HG03066 (cell line): ENCODE measurements around the gene LAD1.

Experiments
- ATAC-seq: cut with Tn5 transposase; IDR thresholded peaks from one replicate; pipeline ENCODE4 v1.9.1; 2021; ENCODE audit warnings: low read depth; ENCODE audit not compliant: unreplicated experiment

The LAD1 gene

GRCh38 chr1:201350884-201351283, 48.2 kb downstream of the LAD1 start:
- ATAC-seq, result no peak

DNA sequence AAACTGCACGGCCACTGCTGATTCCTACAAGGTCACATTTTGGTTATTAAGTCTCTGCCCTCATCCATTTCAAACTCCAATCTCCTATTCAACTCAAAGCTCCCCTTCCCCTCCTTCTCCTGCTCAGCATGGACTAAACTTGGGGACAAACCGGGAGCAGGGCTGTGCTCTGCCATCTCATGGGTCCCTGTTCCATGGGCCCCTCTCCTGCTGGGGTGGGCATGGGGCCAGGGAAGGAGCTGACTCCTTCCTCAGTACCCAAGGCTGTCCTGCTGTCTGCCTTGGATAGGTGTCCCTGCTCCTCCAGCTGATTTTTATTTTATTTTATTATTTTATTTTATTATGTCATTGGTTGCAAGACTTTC, 48.8 kb downstream of the LAD1 start:
- ATAC-seq, result no peak

DNA sequence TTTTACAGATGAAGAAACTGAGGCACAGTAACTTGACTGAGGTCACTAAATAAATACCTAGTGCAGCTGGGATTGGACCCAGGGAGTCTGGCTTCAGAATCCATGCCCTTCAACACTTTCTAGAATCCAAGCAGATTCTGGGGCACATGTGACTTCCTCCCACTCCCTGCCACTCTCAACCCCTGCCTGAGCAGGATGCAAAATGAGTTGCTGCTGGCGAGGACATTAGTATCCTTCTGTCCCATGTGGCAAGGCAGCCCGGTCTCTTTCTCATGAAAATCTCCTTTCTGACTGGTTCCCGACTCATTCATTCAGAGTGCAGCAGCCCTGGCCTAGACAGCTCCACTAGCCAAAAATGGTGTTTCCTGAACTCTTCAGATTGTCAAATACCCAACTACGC, 50.0 kb downstream of the LAD1 start:
- ATAC-seq, result no peak

DNA sequence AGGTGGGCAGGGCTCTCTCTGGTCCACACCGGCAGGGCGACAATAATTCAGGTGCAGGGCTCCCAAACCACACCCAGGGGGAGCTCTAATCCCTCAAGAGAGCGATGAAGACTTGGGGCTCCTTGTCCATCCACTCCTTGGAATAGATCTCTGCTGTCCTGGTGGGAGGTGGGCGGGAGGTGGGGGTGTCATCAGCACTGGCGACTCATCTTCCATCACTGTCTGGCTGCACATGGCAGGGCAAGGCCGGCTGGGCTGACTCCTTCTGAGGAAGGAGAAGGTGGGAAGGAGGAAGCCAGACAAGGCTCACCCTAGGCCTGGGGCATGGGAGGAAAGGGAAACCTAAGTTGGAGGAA, 50.9 kb downstream of the LAD1 start:
- no peak for ATAC-seq

GRCh38 chr1:201347498-201348210, 51.5 kb downstream of the LAD1 start:
- ATAC-seq, result no peak

DNA sequence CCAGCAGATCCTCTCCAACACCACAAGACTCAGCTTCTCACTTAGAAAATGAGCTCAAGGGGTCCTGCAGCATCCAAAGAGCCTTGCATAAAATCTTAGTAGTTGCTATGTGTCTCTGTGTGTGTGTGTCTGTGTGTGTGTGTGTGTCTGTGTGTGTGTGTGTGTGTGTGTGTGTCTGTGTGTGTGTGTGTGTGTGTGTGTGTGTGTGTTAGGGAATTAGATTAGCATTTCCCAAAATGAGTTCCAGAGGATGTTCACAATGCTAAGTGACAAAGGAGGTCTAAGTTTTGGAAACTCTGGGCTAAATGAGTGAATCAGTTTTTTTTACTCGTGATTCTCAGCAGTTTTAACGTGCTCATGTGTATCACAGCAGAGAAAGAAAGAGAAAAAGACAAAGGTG, 52.1 kb downstream of the LAD1 start:
- no peak for ATAC-seq

DNA sequence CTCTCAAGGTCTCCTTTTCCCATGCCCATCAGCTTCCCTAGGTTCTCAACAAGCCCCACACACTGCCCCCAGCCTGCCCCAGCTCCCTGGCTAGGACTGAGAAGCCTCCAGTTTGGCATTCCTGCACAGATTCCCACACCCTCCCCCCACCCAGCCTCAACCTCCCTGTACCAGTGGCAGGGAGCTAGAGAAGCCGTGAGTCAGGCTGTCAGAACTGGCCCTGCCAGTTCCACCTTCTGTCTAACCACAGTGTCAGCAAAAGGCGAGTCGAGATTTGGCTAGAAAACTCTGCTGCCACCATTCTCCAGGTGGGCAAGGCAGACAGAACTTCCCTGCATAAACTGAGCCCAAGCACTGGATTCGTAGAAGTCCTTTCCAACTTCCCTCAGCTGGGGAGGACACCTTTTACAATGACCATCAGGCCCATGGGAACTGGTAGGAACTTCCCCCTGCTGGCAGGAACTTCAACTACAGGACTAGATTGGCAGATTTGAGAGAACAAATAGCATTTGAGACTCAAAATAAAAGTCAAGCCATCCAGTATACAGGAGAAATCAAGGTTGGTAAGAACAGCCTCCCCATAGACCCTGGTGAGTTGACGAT, 52.7 kb downstream of the LAD1 start:
- no peak for ATAC-seq

DNA sequence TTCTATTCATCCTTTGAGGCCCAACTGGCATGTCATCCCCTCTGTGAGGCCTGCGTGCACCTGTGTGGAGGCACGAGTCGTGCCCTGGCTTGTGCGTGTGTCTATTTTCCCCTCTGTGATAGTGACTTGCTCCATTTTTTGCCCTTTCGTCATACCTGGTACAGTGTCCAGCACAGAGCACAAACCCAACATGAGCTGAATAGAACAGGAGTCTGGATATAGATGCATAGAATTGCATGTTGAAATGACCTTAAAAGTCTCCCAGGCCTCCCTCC, 54.1 kb downstream of the LAD1 start:
- no peak for ATAC-seq

DNA sequence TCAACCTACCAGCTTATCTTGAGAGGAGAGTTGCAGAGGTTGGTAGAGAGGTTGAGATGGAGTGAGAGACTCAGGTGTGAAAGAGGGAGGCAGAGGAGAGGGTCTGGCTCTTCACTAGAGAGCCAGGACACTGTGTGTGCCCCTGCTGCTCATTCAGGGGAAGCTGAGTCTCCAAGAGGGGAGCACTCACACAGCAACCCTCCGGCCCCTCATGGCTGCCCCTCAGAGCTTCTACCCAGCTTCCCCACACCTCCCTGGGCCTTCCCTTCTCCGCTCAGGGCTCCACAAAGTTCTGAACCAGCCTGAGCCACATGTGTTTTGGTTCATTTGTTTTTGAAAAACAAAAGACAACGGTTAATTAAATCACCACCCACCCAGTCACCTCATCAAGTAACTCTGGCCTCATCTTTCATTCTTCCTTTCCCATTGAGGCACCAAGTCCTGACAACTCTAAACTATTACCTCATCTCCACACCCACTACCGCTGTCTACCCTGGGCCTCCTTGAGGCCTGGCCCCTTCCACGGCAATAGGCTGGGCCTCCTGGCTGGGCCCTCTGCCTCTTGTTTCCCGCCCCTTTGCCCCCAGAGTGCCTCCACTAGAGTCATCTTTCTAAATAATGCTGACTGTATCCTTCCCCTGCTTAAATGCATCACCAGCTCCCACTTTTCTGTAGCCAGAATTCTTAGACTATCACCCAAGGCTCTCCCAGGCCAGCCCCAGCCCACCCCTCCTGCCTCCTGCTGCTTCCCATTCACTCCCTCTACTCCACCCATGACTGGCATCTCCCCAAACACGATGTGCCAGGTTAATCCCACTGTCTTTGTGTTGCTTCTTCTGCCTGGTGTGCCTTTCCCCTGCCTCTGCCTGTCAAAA, 54.7 kb downstream of the LAD1 start:
- ATAC-seq, result no peak

- no peak for ATAC-seq
These were observed 57.7 kb downstream of the LAD1 start for GRCh38 chr1:201341377-201341776.

DNA sequence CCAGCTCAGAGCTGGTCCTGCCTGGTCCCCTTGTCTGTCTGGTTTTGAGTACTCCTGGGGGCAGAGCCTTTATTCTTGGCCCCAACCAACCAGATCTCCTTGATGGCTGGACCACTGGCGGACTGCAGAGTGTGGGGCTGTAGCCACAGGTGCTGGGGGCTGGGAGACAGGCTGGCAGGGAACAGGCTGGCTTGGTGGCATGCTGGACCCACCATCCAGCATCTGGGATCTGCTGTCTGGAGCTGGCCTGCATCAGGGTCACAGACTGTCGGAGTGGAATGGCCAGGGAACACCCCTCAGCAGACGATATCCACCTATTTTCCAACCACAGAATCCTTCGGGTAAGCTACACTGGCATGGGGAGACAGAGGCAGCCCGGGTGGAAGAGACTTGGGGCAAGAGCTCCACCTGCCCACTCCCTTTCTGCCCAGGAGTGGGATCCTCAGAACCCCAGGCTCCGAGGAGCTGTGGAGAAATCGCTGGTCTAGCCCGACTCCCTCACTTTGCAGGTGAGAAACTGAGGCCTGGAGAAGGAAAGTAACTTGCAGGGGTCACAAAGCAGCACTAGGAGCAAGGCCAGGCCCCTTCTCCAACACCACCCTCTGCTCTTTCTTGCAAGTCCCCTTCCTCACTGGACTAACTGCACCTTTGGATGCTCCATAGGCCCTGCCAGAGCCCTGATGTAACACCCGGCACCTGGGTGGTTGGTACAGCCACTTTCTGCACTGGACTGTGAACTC, 62.2 kb downstream of the LAD1 start:
- ATAC-seq, result no peak

DNA sequence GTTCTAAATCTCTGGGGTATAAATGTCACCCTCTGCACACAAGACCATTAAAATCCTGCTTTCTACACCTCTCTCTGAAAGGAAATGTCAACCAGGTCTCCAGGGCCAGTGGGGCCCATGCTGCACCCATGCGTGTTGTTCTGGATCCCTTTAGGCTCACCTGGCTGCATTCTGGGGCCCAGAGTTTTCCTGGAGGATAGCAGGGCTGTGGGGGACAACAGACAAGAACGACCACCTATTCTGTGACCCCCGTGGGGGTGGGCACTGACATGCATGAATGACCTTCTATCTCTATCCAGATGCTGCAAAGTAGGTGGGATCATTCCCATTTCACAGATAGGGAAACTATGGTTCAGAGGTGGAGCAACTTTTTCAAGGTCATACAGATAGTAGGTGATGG, 63.2 kb downstream of the LAD1 start:
- no peak for ATAC-seq

GRCh38 chr1:201335174-201335870, 63.8 kb downstream of the LAD1 start:
- no peak for ATAC-seq

DNA sequence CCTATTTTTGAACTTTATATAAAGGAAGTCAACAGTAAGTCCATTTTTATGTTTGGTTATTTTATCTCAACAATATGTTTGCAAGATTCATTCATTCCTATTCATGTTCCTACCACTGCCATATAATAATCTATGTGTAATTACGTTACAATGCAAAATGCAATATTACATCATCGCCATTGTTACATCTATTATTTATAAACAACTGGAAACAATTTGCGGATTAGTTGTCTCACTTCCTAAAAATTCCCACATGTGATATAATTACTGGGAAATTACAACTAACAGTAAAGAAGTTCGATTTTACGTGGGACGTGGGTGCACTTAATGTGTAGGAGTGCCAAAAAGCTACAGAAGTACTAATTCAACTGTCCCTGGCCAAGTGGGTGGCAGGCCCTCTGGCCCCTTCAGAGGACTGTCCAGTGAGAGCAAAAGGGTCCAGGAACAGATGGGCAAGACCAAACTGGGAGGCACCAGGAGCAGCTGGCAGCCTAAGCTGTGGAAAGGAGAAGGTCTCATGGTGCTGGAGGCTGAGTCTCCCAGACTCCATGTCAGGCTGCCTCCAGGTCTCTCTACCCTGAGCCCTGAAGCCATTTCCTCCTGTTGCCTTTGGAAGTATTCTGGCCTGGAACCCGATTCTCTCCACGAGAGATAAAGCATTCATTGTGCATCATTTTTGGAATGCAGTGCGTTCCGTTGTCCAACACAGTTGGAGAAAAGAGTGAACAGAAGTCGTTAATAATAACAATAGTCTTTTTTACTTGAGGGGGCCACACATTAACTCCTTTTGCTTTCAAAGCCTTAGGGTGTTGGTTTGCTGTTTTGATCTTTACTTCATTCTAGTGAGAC, 64.6 kb downstream of the LAD1 start:
- no peak for ATAC-seq

- no peak for ATAC-seq
These were observed 66.3 kb downstream of the LAD1 start for GRCh38 chr1:201332616-201333335.

DNA sequence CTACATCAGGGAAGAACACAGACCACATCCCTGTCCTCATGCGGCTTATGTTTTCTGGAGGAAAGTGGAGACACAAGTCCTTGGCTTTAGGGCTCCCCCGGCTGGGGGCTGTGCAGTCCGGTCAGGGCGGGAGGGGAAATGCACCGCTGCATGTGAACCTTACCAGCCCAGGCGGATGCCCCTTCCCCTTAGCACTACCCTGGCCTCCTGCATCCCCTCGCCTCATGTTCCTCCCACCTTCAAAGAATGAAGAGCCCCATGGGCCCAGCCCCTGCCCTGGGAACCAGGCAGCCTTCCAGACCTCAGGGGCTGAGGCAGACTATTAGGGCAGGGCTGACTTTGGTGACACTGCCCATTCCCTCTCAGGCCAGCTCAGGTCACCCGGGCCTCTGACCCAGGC, 67.1 kb downstream of the LAD1 start:
- no peak for ATAC-seq

DNA sequence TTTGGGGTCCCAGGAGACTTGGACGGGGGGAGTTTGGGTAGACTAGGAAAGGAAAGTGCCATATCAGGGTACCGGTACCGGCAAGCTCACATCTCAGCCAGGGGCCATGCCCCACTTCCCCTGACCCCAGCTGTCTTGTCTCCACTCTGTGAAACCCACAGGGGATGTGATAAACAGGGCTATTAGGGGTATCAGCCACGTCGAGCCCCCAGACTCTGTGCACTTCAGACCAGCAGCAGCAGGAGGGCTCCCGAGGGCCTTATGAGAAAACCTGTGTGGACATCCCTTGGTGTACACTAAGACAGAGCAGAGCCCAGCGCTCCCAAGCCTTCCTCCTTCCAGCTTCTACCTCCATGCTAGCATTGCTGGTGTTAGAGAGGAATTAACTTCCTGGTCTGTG, 68.0 kb downstream of the LAD1 start:
- ATAC-seq, result no peak
